Measurements from ENCODE around the gene CHRNG.

Gene CHRNG

GRCh38 chr2:232577841-232578240 lies 38.3 kb downstream of the CHRNG start:
- no peak for DNase-seq (ENCODE audit: low read depth)
- H3K4me3 ChIP-seq (ENCODE audit: low read depth, low read length): no peak overlapping the region
- TF ChIP-seq CTCF (IDR thresholded peaks at IDR 0.05; ENCODE audit: control insufficient read depth, extremely low read depth, insufficient read depth): no peak

- H3K4me3 ChIP-seq (ENCODE audit: low read depth, low read length): no peak overlapping the region
- TF ChIP-seq CTCF (IDR thresholded peaks at IDR 0.05; ENCODE audit: control insufficient read depth, extremely low read depth, insufficient read depth): no peak
These were observed 39.1 kb downstream of the CHRNG start for GRCh38 chr2:232578626-232579025.

GRCh38 chr2:232580648-232580981 lies 41.1 kb downstream of the CHRNG start:
- no peak for TF ChIP-seq CTCF (IDR thresholded peaks at IDR 0.05; ENCODE audit: control insufficient read depth, extremely low read depth, insufficient read depth)
- H3K4me3 ChIP-seq (ENCODE audit: low read depth, low read length): peak overlapping the region; percentile 2; the same call in 1 of the 2 replicates
- DNase-seq (ENCODE audit: low read depth): no peak

More at GRCh38 chr2:232578626-232579025, 39.1 kb downstream of the CHRNG start:
- no peak for DNase-seq (ENCODE audit: low read depth)

DNA sequence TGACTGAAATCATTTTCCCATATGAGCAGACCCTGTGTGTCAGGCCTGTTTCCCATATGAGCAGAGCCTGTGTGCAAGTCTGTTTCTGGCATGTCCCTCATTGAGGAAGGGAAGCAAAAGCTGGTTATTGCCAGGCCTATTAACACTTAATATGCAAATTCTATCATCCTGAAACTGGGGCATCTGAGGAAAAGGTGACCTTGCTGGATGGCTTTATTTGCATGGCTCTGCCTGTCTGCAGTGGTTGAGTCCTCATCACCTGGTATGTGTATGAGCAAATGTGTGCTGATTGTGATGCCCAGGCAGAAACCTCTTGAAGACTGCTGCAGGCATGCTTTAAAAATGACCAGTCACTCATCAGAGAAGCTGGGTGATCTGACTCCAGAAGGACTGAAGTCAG lies 42.2 kb downstream of the CHRNG start:
- no peak for TF ChIP-seq CTCF (IDR thresholded peaks at IDR 0.05; ENCODE audit: control insufficient read depth, extremely low read depth, insufficient read depth)
- DNase-seq (ENCODE audit: low read depth): no peak
- H3K4me3 ChIP-seq (ENCODE audit: low read depth, low read length): no peak overlapping the region

- H3K4me3 ChIP-seq (ENCODE audit: low read depth, low read length): no peak overlapping the region
These were observed 44.7 kb downstream of the CHRNG start for GRCh38 chr2:232584238-232584637.

DNA sequence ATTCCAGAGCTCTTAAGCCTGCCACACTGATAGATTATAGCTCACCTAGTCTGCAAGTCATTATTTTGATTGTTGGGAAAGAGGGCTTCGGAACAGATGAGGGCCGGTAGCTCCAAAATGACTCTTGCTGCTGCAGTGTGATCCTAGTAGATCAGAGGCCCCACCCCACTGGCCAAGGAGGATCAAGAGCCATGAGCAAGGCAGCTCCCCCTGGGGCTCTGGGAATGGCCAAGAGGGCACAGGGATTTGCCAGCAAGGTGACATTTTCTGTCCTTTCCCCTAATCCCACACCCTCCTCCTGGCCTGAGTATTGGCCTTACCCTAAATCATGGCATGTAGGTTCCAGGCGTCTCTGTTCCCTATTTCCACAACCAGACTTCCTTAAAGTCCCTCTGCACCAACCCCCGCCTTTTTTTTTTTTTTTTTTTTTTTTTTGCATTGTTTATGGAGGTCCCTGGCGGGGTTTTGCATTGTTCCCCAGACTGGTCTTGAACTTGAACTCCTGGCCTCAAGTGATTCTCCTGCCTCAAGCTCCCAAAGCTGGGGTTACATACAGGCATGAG lies 47.5 kb downstream of the CHRNG start:
- no peak overlapping the region for H3K4me3 ChIP-seq (ENCODE audit: low read depth, low read length)
- no peak for TF ChIP-seq CTCF (IDR thresholded peaks at IDR 0.05; ENCODE audit: control insufficient read depth, extremely low read depth, insufficient read depth)
- no peak for DNase-seq (ENCODE audit: low read depth)

More at GRCh38 chr2:232584238-232584637, 44.7 kb downstream of the CHRNG start:
- TF ChIP-seq CTCF (IDR thresholded peaks at IDR 0.05; ENCODE audit: control insufficient read depth, extremely low read depth, insufficient read depth): no peak
- DNase-seq (ENCODE audit: low read depth): no peak

GRCh38 chr2:232587512-232587911 lies 48.0 kb downstream of the CHRNG start:
- no peak for DNase-seq (ENCODE audit: low read depth)
- TF ChIP-seq CTCF (IDR thresholded peaks at IDR 0.05; ENCODE audit: control insufficient read depth, extremely low read depth, insufficient read depth): no peak
- no peak overlapping the region for H3K4me3 ChIP-seq (ENCODE audit: low read depth, low read length)
